ENCODE data around the gene EPB41L4B.

GRCh38 chr9:109158651-109159050 is 162.2 kb downstream of the EPB41L4B start:
- TF ChIP-seq CTCF (conservative IDR thresholded peaks at IDR 0.05; ENCODE audit: low read depth in 2 of 2), result no peak
- no peak for TF ChIP-seq EZH2 (IDR thresholded peaks at IDR 0.05; ENCODE audit: low read depth, unreplicated experiment)
- no peak for TF ChIP-seq CREB1 (CRISPR knock-in tag; IDR thresholded peaks at IDR 0.05; ENCODE audit: low read depth)
- no peak for TF ChIP-seq POLR2AphosphoS5 (IDR thresholded peaks at IDR 0.05; ENCODE audit: low read depth)
- TF ChIP-seq ETS1 (IDR thresholded peaks at IDR 0.05), result no peak
- no peak for TF ChIP-seq ZNF331 (CRISPR knock-in tag; IDR thresholded peaks at IDR 0.05; ENCODE audit: low read depth)
- no peak for TF ChIP-seq REST (IDR thresholded peaks at IDR 0.05; ENCODE audit: unreplicated experiment)
- no peak for TF ChIP-seq NANOG (IDR thresholded peaks at IDR 0.05; ENCODE audit: borderline replicate concordance)
- TF ChIP-seq JUNB (IDR thresholded peaks at IDR 0.05; ENCODE audit: unreplicated experiment), result no peak
